GM19468 (cell line): ENCODE results near the gene ZC3H11A.
"Not testable (repeated sequence)": the region's sequence is repeated elsewhere in the genome, so short reads cannot be mapped to it uniquely, and the experiment has no call there.

ENCODE experiments used
- ATAC-seq: cut with Tn5 transposase; IDR thresholded peaks from one replicate; pipeline ENCODE4 v1.9.1; 2021; ENCODE audit warnings: mild to moderate bottlenecking, moderate library complexity, moderate number of reproducible peaks; ENCODE audit not compliant: unreplicated experiment; ENCODE audit errors: extremely low read depth

ZC3H11A gene

GRCh38 chr1:203795441-203796235 is at the start of gene ZC3H11A, which contains the start of gene ZBED6:
ZC3H11A (plus strand) TSS chr1:203795623; CDS start chr1:203817071, 21,448 bp downstream.
ZBED6 (plus strand) TSS chr1:203795623; CDS start chr1:203797523, 1,900 bp downstream.
- peak; percentile 92 for ATAC-seq

GRCh38 chr1:203746281-203746680 is 49.1 kb upstream of the ZC3H11A start:
- ATAC-seq, result no peak

- ATAC-seq, result no peak
Observed at GRCh38 chr1:203751051-203751450, 44.4 kb upstream of the ZC3H11A start.

GRCh38 chr1:203751618-203752361 is 43.6 kb upstream of the ZC3H11A start:
- not testable (repeated sequence) for ATAC-seq

- ATAC-seq, result no peak
Observed at GRCh38 chr1:203754455-203754864, 41.0 kb upstream of the ZC3H11A start.

- ATAC-seq, result no peak
Observed at GRCh38 chr1:203756036-203756435, 39.4 kb upstream of the ZC3H11A start.

GRCh38 chr1:203758749-203759148 is 36.7 kb upstream of the ZC3H11A start:
- not testable (repeated sequence) for ATAC-seq

GRCh38 chr1:203760506-203760905 is 34.9 kb upstream of the ZC3H11A start:
- ATAC-seq, result no peak

- ATAC-seq, result not testable (repeated sequence)
Observed at GRCh38 chr1:203761958-203762357, 33.5 kb upstream of the ZC3H11A start.

- ATAC-seq, result no peak
Observed at GRCh38 chr1:203763505-203763904, 31.9 kb upstream of the ZC3H11A start.

- no peak for ATAC-seq
Observed at GRCh38 chr1:203764105-203765028, 31.1 kb upstream of the ZC3H11A start.

- ATAC-seq, result peak; percentile 75
Observed at GRCh38 chr1:203765029-203765837, 30.2 kb upstream of the ZC3H11A start, which contains the start of gene LAX1. LAX1 (plus strand) TSS chr1:203765183; CDS start chr1:203765566, 383 bp downstream.

- no peak for ATAC-seq
Observed at GRCh38 chr1:203768256-203768655, 27.2 kb upstream of the ZC3H11A start.

- no peak for ATAC-seq
Observed at GRCh38 chr1:203769505-203770343, 25.7 kb upstream of the ZC3H11A start.

- ATAC-seq, result no peak
Observed at GRCh38 chr1:203771901-203772301, 23.5 kb upstream of the ZC3H11A start.

GRCh38 chr1:203772836-203773235 is 22.6 kb upstream of the ZC3H11A start:
- no peak for ATAC-seq

GRCh38 chr1:203776636-203777035 is 18.8 kb upstream of the ZC3H11A start:
- ATAC-seq, result no peak

GRCh38 chr1:203777596-203777995 is 17.8 kb upstream of the ZC3H11A start:
- ATAC-seq, result no peak
